ENCODE data around the gene ABCC3. TPM values are rescaled to one million over a fixed set of nuclear protein-coding genes. Genes with fewer than 3 reads are reported as not detected.

ABCC3 gene
- total RNA-seq, 1 donor, result 18.1 TPM

GRCh38 chr17:50630524-50631194 lies 4.0 kb upstream of the ABCC3 start:
- Histone ChIP-seq H3K9me3 (ENCODE audit: low read depth, low read length) (no peaks in the 10 kb centered on the region), H3K4me3 (ENCODE audit: low read length) (no peak overlapping the region), H3K27me3 (ENCODE audit: insufficient read depth, low read length) (peaks cover 41% of the 10 kb centered on the region), H3K4me1 (ENCODE audit: insufficient read depth, low read length) (peaks cover 14% of the 10 kb centered on the region)

DNA sequence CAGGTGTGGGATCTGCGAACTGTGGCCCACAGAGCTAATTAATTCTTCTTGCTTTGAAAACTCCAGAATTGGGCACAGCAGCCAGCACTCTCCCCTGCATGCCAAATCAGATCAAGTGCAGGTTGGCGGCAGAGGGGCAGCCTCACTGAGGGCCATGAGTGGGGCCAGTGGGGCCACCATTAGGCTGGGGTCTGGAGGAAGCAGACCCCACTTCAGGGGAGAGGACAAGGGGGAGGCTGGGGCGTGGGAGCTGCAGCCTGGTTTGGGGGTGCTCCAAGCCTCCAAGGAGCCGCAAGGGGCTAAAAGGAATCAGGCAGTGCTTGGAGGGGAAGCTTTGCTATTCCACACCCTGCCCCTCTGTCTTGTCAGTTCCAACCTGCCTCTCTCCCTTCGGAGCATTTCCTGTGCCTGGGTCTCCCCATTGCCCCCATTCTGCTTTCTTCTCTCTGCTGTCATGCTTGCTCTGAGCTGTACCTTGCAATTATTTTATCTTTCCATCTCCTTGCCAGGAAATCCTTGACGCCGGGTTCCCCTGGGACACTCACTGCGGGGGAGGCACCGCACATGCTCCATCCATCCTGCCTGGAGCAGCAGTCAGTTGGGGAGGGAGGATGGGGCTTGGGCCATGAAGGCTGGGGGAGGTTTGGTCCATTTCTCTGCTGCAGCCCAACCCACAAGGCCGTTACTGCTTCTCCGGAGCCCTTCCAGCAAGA lies 3.3 kb upstream of the ABCC3 start:
- H3K4me1 ChIP-seq (ENCODE audit: insufficient read depth, low read length), result peaks cover 14% of the 10 kb centered on the region

GRCh38 chr17:50631908-50632571 lies 2.6 kb upstream of the ABCC3 start:
- no peaks in the 10 kb centered on the region for H3K9me3 ChIP-seq (ENCODE audit: low read depth, low read length)
- H3K4me3 ChIP-seq (ENCODE audit: low read length), result no peak overlapping the region
- peaks cover 54% of the 10 kb centered on the region for H3K27me3 ChIP-seq (ENCODE audit: insufficient read depth, low read length)
- H3K4me1 ChIP-seq (ENCODE audit: insufficient read depth, low read length), result peaks cover 14% of the 10 kb centered on the region

More for the DNA sequence above, 3.3 kb upstream of the ABCC3 start:
- H3K27me3 ChIP-seq (ENCODE audit: insufficient read depth, low read length), result peaks cover 47% of the 10 kb centered on the region
- H3K9me3 ChIP-seq (ENCODE audit: low read depth, low read length), result no peaks in the 10 kb centered on the region
- H3K4me3 ChIP-seq (ENCODE audit: low read length), result no peak overlapping the region

DNA sequence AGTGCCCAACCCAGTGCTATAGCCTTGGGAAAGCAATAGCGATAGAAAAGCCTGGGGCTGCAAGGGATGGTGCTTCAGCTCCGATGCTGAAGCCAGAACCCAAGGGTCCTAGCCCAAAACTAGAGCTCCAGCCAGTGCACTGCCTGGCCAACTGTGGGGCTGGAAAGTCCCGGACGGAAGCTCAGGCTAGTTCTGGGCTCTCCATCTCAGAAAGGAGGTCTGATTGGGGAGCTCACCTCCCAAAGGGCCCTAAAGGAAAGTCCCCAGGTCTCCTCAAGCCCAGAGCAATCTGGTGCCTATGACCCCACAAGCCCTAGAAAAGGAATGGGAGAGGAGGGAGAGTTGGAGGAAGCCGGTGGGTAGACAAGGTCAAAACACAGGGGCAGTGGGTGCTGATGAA lies 2.0 kb upstream of the ABCC3 start:
- Histone ChIP-seq H3K4me3 (ENCODE audit: low read length) (no peak overlapping the region), H3K4me1 (ENCODE audit: insufficient read depth, low read length) (peaks cover 14% of the 10 kb centered on the region), H3K9me3 (ENCODE audit: low read depth, low read length) (no peaks in the 10 kb centered on the region), H3K27me3 (ENCODE audit: insufficient read depth, low read length) (peaks cover 55% of the 10 kb centered on the region)

- H3K4me3 ChIP-seq (ENCODE audit: low read length), result no peak overlapping the region
Measured at GRCh38 chr17:50633683-50634082, 998 bp upstream of the ABCC3 start.

GRCh38 chr17:50634915-50635731 lies 442 bp downstream of the ABCC3 start:
- H3K4me3 ChIP-seq (ENCODE audit: low read length), result peak overlapping the region; percentile 18

More at GRCh38 chr17:50633683-50634082, 998 bp upstream of the ABCC3 start:
- H3K27me3 ChIP-seq (ENCODE audit: insufficient read depth, low read length), result peaks cover 54% of the 10 kb centered on the region
- H3K4me1 ChIP-seq (ENCODE audit: insufficient read depth, low read length), result peaks cover 17% of the 10 kb centered on the region
- no peaks in the 10 kb centered on the region for H3K9me3 ChIP-seq (ENCODE audit: low read depth, low read length)

DNA sequence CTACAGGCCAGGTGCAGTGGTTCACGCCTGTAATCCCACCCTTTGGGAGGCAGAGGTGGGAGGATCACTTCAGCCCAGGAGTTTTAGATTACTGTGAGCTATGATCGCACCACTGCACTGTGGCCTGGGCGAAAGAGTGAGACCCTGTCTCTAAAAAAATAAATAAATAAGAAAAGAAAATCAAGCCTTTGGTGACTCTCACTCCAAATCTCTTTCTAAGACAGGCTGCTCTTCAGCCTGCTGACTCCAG lies 976 bp downstream of the ABCC3 start:
- Histone ChIP-seq H3K27me3 (ENCODE audit: insufficient read depth, low read length) (peaks cover 52% of the 10 kb centered on the region), H3K4me1 (ENCODE audit: insufficient read depth, low read length) (peaks cover 37% of the 10 kb centered on the region), H3K9me3 (ENCODE audit: low read depth, low read length) (no peaks in the 10 kb centered on the region), H3K4me3 (ENCODE audit: low read length) (no peak overlapping the region)

More at GRCh38 chr17:50634915-50635731, 442 bp downstream of the ABCC3 start:
- Histone ChIP-seq H3K4me1 (ENCODE audit: insufficient read depth, low read length) (peaks cover 32% of the 10 kb centered on the region), H3K27me3 (ENCODE audit: insufficient read depth, low read length) (peaks cover 52% of the 10 kb centered on the region), H3K9me3 (ENCODE audit: low read depth, low read length) (no peaks in the 10 kb centered on the region)

DNA sequence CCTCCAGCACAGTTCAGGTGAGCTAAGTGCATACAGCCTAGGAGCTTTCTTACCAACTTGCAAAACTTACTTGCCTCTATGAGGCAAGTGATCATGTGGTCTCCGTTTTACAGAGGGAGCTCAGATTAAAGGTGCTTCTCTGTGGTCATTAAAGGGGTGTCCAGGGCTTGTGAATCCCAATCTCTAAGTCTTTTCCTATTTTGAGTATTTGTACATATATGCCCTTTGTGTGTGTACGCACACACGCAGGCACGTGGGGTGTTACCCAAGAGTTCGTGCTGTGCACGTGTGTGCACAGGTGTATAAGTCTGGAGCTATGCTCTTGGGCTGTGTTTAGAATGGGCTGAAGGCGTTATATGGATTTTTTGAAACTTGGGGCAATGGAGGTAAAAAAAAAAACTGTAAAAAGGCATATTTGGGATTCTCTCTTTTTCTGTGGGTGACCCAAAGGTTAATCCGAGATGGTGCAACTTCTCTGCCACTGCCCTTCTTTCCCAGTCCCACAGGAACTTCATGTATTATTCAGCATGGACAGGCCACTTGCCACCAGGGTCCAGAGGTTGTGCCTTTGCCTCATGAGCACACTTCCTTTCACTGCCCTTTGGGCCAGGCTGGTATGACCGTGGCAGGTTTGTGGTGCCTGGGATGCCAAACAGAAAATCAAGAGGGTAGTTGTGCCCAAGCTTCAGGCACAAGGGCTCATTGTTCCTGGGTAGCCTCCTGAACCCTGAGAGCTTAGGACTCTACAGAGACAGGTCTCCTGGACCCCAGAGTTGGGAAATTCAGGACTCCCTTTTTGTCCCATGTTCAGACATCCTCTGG lies 1.5 kb downstream of the ABCC3 start:
- peaks cover 48% of the 10 kb centered on the region for H3K27me3 ChIP-seq (ENCODE audit: insufficient read depth, low read length)
- H3K4me1 ChIP-seq (ENCODE audit: insufficient read depth, low read length), result peaks cover 42% of the 10 kb centered on the region
- H3K9me3 ChIP-seq (ENCODE audit: low read depth, low read length), result no peaks in the 10 kb centered on the region
- H3K4me3 ChIP-seq (ENCODE audit: low read length), result no peak overlapping the region

DNA sequence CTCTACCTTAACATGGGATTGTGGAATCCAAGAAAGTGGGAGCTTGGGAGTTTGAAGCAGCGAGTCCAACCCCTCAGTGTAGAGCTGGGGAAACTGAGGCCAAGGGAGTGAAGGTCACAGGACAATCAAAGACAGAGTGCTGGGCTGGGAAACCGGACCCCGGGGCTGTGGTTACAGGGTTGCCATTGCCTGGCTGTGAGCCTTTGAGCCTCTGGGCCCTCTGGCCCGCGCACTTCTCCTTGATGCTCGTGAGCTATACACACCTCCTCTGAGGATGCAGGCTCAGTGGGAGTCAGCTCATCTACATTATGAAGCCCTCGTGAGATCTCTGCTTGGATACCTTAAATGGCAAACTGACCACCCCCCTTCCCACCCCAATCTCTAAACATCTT lies 2.1 kb downstream of the ABCC3 start:
- H3K4me3 ChIP-seq (ENCODE audit: low read length), result no peak overlapping the region
- H3K27me3 ChIP-seq (ENCODE audit: insufficient read depth, low read length), result peaks cover 47% of the 10 kb centered on the region
- H3K4me1 ChIP-seq (ENCODE audit: insufficient read depth, low read length), result peaks cover 46% of the 10 kb centered on the region
- H3K9me3 ChIP-seq (ENCODE audit: low read depth, low read length), result no peaks in the 10 kb centered on the region

DNA sequence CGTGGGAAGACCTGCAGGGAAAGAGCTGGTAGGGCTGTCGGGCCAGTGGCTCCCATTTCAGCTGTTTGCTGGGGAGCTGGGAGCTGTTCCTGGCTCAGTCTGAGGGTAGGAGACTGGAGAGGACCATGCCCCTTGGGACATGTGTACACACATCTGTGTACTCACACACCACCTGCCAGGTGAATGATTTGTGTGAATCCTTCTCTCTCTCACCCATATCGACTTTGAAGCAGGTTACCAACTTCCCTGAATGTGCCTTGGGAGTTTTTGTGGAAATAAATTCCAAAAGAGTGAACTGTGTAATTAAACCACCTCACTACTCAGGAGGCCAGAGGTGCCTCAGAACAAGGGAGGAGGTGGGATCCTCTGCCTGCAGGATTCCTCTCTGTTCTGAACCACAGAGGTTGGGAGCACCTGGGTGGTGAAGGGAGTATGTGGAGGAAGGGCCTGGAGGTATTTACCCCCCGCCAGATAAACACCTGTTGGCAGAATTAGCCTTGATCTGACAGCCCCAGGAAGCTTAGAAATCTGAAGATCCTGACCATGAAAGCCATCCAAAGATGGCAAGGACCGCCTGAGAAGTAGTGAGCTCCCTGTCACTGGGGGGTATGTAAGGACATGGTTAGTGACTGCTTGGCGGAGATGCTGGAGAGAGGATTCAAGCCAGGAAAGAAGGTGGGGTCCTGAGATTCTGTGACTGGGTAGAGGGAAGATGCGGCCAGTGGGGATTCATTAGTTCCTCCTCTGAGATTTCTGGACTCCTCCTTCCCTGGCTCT lies 3.3 kb downstream of the ABCC3 start:
- peaks cover 39% of the 10 kb centered on the region for H3K27me3 ChIP-seq (ENCODE audit: insufficient read depth, low read length)
- no peaks in the 10 kb centered on the region for H3K9me3 ChIP-seq (ENCODE audit: low read depth, low read length)

GRCh38 chr17:50638606-50638965 lies 3.9 kb downstream of the ABCC3 start:
- Histone ChIP-seq H3K27me3 (ENCODE audit: insufficient read depth, low read length) (peaks cover 34% of the 10 kb centered on the region), H3K4me3 (ENCODE audit: low read length) (no peak overlapping the region), H3K4me1 (ENCODE audit: insufficient read depth, low read length) (peaks cover 46% of the 10 kb centered on the region)

More for the DNA sequence above, 3.3 kb downstream of the ABCC3 start:
- Histone ChIP-seq H3K4me3 (ENCODE audit: low read length) (no peak overlapping the region), H3K4me1 (ENCODE audit: insufficient read depth, low read length) (peaks cover 46% of the 10 kb centered on the region)

DNA sequence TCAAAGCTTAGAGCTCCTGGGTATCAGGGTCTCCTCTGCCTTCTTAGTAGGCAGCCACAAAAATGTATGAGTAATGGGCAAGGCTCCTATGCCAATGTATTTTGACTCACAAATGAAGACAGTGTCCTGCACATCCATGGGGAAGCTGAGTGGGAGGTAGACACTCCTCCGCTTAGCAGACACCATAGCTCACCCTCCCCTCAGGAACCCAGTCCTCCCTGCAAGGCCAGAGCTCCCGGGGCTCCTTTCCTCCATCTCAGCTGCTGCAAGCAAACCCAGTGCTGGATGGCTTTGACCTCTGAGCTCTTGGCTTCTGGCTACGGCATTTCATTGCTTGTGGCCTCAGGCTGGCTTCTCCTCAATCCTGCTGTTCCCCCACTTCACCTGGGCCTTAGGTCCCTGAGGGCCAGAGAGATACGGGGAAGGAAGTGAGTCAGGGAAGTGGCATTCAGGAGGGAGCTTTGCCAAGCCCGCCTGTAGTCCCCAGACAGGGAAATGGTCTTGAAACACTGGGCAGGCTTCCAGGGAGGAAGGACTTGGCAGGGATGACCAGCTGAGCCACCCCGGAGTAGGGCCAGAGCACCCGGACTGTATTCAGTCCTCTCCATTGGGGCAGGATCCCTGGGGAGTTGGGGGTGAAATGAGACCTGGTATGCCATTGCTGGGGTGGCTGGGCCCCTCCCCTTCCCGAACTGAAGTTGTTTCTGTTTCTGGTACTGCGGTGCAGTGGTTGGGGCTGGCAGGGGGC lies 4.5 kb downstream of the ABCC3 start:
- Histone ChIP-seq H3K9me3 (ENCODE audit: low read depth, low read length) (no peaks in the 10 kb centered on the region), H3K4me1 (ENCODE audit: insufficient read depth, low read length) (peaks cover 45% of the 10 kb centered on the region), H3K4me3 (ENCODE audit: low read length) (no peak overlapping the region), H3K27me3 (ENCODE audit: insufficient read depth, low read length) (peaks cover 28% of the 10 kb centered on the region)

More at GRCh38 chr17:50638606-50638965, 3.9 kb downstream of the ABCC3 start:
- H3K9me3 ChIP-seq (ENCODE audit: low read depth, low read length), result no peaks in the 10 kb centered on the region

DNA sequence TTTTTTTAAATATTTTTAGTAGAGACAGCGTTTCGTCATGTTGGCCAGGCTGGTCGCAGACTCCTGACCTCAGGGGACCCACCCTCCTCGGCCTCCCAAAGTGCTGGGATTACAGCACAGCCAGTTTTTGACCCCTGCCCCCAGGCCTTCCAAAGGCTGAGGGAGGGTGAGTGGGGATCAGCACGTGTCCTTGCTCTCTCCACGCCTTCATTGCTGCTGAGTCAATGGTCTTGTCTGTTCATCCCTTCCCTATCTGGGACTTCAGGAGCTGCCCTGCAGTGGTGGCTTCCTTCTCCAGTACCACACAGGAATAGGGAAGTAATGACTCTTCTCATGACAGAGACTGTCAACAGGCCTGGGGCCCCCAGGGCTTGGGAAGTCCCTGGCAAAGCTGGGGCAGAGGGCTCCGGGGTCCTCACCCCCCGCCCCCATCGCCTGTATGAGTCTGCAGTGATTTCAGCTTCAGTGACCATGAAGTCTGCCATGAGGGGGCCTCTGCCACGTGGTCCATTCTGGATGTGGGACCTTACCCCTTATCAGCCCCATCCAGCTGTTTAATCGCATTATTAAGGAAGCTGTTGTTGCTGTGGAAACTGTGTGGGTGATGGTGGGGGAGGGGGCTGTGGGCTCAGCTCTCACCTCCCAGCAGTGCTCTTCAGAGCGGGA lies 6.1 kb downstream of the ABCC3 start:
- Histone ChIP-seq H3K9me3 (ENCODE audit: low read depth, low read length) (no peaks in the 10 kb centered on the region), H3K27me3 (ENCODE audit: insufficient read depth, low read length) (peaks cover 14% of the 10 kb centered on the region), H3K4me3 (ENCODE audit: low read length) (no peak overlapping the region), H3K4me1 (ENCODE audit: insufficient read depth, low read length) (peaks cover 31% of the 10 kb centered on the region)
